HG03159 (cell line): ENCODE measurements around the gene TADA1.
"Not testable (repeated sequence)": the region's sequence is repeated elsewhere in the genome, so short reads cannot be mapped to it uniquely, and the experiment has no call there.

ENCODE experiments used
- ATAC-seq: cut with Tn5 transposase; IDR thresholded peaks from one replicate; pipeline ENCODE4 v1.9.1; 2021; ENCODE audit warnings: mild to moderate bottlenecking, moderate library complexity; ENCODE audit not compliant: unreplicated experiment

Gene TADA1

GRCh38 chr1:166848193-166848592, 27.9 kb downstream of the TADA1 start:
- no peak for ATAC-seq

GRCh38 chr1:166844791-166845190, 31.3 kb downstream of the TADA1 start:
- no peak for ATAC-seq

GRCh38 chr1:166843769-166844596, 32.1 kb downstream of the TADA1 start:
- ATAC-seq = no peak

- ATAC-seq = no peak
Measured at GRCh38 chr1:166843322-166843721, 32.7 kb downstream of the TADA1 start.

DNA sequence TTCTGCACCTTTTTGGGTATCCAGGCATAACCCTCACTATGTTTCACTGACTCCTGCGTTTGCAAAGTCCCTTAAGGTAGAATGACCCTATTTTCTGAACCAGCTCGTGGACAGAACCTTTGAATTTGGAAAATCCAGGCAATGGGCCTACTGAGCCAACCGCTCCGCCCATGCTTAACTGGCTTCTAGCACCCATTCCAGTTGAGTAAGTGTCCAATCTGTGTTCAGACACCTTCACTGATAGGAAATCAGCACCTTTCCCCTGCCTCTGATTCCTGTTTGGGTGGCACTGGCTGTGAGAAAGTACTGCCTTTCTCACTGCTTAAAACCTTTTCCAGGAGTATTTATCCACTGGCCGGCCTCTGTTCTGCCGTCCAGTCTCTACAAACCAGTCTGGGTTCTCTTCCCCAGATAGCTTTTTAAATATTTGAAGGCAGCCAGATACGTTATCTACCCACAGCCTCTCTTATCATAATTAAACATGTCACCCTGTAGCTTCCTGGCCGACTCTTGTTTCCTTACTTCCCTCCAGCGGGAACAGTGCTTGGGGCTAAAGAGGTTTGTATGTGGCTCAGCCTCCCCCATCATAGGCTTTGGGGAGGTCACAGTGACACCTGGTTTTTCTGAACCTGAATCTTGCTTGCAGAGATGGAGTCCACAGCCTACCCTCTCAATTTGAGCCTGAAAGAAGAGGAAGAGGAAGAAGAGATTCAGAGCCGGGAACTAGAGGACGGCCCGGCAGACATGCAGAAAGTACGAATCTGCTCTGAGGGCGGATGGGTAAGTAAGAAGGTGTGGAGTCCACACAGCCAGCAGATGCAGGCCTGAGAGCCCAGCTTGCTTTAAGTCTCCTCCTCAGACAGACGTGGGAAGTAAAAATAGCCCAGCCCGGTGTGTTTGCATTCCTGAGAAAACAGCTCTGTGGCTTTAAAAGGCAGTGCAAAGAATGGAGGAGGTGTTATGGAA, 35.5 kb downstream of the TADA1 start:
- no peak for ATAC-seq

DNA sequence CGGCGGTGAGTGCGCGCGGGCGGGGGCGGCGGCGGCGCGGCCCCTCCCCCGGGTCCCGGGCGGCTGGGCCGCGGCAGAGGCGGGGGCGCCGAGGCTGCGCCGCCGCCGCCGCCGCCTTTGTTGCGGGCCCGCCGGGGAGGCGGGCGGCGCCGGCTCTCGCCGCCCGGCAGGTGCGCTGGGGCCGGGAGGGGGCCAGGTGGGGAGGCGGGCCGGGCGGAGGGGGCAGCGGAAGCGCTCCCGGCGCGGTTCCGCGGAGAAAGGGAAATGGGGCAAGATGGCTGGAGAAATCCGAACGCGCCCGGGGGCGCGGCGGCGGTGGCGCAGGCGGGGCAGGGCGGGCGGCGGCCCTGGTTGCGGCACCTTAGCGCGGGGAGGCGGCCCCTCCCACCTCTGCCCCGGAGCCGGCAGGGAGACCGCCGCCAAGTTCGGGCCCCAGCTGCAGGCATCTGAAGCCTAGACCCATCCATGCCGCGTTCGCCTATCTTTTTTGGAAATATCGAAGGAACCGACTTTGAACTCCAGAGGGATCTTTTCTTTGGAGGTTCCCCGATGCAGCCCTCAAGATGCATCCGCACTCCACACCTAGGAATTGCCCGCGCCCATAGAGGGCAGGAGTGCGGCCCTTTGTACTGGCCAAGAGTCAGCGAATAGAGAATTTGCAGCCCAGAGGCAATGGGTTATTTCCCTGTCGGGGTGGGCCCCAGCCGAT, 36.3 kb downstream of the TADA1 start:
- peak; percentile 37 for ATAC-seq

DNA sequence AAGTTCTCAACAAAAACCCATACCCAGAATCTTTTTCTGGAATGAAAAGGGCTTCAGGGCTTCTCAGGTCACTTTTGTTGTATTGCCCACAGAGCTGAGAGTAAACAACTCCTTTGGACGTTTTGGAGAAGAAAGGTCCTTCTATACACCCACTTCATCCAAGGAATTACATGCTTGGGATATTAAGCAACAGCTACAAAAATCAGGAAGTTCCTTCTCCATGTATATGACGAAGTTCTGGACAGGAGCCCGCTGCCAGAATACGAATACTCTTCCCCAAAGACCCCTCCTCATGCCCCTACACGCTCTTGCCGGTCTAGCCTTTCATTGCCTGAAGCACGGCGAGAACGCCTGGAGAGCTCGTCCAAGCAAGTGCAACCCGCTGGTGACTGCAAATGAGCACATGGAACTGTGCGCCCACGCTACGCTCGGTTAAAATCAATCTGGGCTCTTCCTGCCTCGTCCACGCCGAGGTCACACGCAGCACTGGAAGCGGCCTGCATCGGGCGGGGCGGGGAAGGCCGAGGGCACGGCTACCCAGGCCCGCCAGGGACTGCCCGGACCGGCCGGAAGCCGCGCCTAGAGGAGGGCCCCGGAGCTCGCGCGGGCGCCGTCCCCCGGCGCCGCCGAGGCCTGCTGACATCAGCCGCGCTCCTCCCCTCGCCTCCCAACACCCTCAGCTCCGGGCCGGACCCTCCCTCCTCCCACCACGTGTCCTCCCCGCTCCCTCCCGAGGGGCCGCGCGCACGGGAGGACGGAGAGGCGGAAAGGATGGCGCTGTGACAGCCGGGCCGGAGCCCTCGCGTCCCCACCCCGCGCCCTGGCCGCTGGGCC, 37.1 kb downstream of the TADA1 start, which contains the start of gene POGK:
Gene POGK (plus strand): TSS at position 710 of the 834 bp plus-strand sequence. CDS start 1,482 bp downstream, outside the sequence.
- peak; percentile 96 for ATAC-seq

GRCh38 chr1:166836733-166837132, 39.3 kb downstream of the TADA1 start:
- ATAC-seq = no peak

DNA sequence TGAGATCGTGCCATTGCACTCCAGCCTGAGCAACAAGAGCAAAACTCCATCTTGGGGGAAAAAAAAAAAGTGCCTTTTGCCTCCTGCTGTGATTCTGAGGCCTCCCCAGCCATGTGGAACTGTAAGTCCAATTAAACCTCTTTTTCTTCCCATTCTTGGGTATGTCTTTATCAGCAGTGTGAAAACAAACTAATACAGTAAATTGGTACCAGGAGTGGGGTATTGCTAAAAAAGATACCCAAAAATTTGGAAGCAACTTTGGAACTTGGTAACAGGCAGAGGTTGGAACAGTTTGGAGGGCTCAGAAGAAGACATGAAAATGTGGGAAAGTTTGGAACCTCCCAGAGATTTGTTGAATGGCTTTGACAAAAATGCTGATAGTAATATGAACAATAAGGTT, 46.3 kb downstream of the TADA1 start:
- not testable (repeated sequence) for ATAC-seq

DNA sequence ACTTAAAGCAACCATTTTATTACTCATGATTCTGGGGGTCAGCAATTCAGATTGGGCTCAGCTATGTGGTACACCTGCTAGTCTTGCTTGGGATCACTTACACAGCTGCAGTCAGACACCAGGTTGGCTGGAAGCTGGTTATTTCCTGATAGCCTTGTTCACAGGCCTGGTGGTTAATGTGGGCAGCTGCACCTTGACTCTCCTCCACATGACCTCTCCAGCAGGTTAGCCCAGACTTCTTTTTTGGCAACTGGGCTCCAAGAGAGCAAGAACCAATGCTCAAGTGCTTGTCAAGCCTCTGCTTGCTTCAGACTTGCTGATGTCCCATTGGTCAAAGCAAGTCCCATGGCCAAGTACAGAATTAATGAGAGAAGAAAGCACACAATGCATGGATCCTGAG, 48.6 kb downstream of the TADA1 start:
- no peak for ATAC-seq

GRCh38 chr1:166822385-166822784, 53.7 kb downstream of the TADA1 start:
- peak; percentile 50 for ATAC-seq

DNA sequence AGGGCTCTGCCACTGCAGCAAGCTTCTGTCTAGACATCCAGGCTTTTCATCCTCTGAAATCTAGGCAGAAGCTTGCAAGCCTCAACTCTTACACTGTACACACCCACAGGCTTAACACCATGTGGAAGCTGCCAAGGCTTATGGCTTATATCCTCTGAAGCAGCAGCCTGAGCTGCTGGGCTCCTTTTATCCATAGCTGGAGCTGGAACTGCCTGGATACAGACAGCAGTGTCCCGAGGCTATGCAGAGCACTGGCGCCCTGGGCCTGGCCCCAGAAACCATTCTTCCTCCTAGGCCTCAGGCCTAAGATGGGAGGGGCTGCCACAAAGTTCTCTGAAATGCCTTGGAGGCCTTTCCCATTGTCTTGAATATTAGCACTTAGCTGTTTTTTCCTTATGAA, 56.1 kb downstream of the TADA1 start:
- no peak for ATAC-seq

DNA sequence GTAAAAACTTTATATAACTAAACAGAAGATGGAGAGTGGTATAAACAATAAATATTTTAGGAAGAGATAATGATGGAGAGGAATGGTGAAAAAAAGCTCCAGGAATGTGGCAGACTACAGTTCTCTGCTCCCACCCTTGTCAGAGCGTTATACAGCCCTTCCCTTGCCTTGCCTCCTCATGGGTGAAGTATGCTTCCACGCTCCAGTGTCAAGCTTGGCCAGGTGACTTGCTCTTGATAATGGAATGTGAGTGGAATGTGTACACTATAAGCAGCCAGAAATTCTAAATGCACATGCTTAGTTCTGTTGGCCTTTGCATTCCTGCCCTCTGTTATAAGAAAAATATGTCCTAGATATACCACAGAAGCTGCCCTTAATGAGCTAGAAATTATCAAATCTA, 61.5 kb downstream of the TADA1 start:
- no peak for ATAC-seq

GRCh38 chr1:166813508-166814223, 62.4 kb downstream of the TADA1 start:
- ATAC-seq = no peak

GRCh38 chr1:166811691-166812090, 64.4 kb downstream of the TADA1 start:
- no peak for ATAC-seq

DNA sequence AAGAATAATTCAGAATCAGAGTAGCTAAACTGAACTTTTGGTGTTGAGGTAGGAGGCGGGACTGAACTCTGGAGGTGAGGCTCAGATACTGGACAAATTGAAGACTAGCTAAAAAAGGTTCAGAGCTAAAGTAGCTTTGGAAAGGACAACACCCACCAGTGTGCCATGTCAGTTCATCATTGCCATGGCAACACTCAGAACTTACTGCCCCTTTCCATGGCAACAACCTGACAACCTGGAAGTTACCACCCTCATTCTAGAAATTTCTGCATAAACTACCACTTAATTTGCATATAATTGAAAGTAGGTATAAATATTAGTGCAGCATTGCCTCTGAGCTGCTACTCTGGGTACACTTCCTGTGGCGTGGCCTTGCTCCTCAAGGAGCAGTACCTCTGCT, 67.1 kb downstream of the TADA1 start:
- ATAC-seq = no peak
